ENCODE results near the gene EPSTI1. TPM values are rescaled to one million over a fixed set of nuclear protein-coding genes. Genes with fewer than 3 reads are reported as not detected.

Gene EPSTI1
- polyA plus RNA-seq, 1 of the 3 experiments (the other 2 are of a cell fraction) = 0.02 TPM

GRCh38 chr13:42875475-42876269 is 116.4 kb downstream of the EPSTI1 start:
- Histone ChIP-seq H4K20me1 (ENCODE audit: insufficient read depth) (no peaks in the 10 kb centered on the region), H3K4me2 (no peak overlapping the region), H3K4me3 (ENCODE audit: low read depth in 2 of 2, low read length in 1 of 2) (no peak overlapping the region), H3K4me1 (ENCODE audit: control insufficient read depth in 1 of 2, insufficient read depth in 2 of 2, low read depth in 1 of 2, low read length in 1 of 2) (no peaks in the 10 kb centered on the region; a peak in 1 of 4 replicates), H3K9me2 (no peaks in the 10 kb centered on the region), H2AFZ (ENCODE audit: low read depth) (no peak overlapping the region), H3K9ac (no peak overlapping the region), H3F3A (replicated peaks; ENCODE audit: insufficient read depth) (no peaks in the 10 kb centered on the region), H3K27ac (ENCODE audit: low read depth in 2 of 2, low read length in 1 of 2) (no peak overlapping the region), H3K36me3 (replicated peaks in 1 of 2; ENCODE audit: control insufficient read depth in 1 of 2, insufficient read depth in 2 of 2, low read length in 1 of 2) (no peaks in the 10 kb centered on the region), H3K79me2 (ENCODE audit: insufficient read depth) (no peaks in the 10 kb centered on the region), H3K27me3 (ENCODE audit: insufficient read depth) (no peaks in the 10 kb centered on the region), H3K9me3 (no peaks in the 10 kb centered on the region)
- peak; percentile 35 for DNase-seq
- 87% methylated on average over 12 of the region's 12 CpGs for WGBS (ENCODE audit: low lambda C conversion rate)
- POLR2A ChIA-PET = no interaction called here
- CTCF ChIA-PET = interaction anchor here (1.3 kb wide), 2 partner anchors 10 to 94 kb away, joined by 3 read pairs; no protein-coding TSS in a partner anchor
- no peak for TF ChIP-seq RCOR1 (IDR thresholded peaks at IDR 0.05; ENCODE audit: low read length)
- 0 out of 2 replicates have a peak, but pooled peaks have one; percentile 12 for TF ChIP-seq CTCF (IDR thresholded peaks at IDR 0.05)
- TF ChIP-seq RAD21 (IDR thresholded peaks at IDR 0.05; ENCODE audit: low read length) = peak; percentile 21; the same call in 1 of the 2 replicates

GRCh38 chr13:42874221-42874620 is 117.8 kb downstream of the EPSTI1 start:
- Histone ChIP-seq H3K36me3 (replicated peaks in 1 of 2; ENCODE audit: control insufficient read depth in 1 of 2, insufficient read depth in 2 of 2, low read length in 1 of 2) (no peaks in the 10 kb centered on the region), H3K27me3 (ENCODE audit: insufficient read depth) (no peaks in the 10 kb centered on the region), H3K9ac (no peak overlapping the region), H3K9me2 (no peaks in the 10 kb centered on the region), H3F3A (replicated peaks; ENCODE audit: insufficient read depth) (no peaks in the 10 kb centered on the region), H3K4me3 (ENCODE audit: low read depth in 2 of 2, low read length in 1 of 2) (no peak overlapping the region), H2AFZ (ENCODE audit: low read depth) (no peak overlapping the region), H3K27ac (ENCODE audit: low read depth in 2 of 2, low read length in 1 of 2) (no peak overlapping the region), H3K79me2 (ENCODE audit: insufficient read depth) (no peaks in the 10 kb centered on the region), H3K4me1 (ENCODE audit: control insufficient read depth in 1 of 2, insufficient read depth in 2 of 2, low read depth in 1 of 2, low read length in 1 of 2) (no peaks in the 10 kb centered on the region; a peak in 1 of 4 replicates), H3K4me2 (no peak overlapping the region), H3K9me3 (no peaks in the 10 kb centered on the region), H4K20me1 (ENCODE audit: insufficient read depth) (no peaks in the 10 kb centered on the region)
- no peak for TF ChIP-seq REST (IDR thresholded peaks at IDR 0.05; ENCODE audit: low read depth, low read length)
- no peak for TF ChIP-seq TCF12 (IDR thresholded peaks at IDR 0.05)
- no peak for TF ChIP-seq CTCF (IDR thresholded peaks at IDR 0.05)
- TF ChIP-seq GABPA (IDR thresholded peaks at IDR 0.05; ENCODE audit: low read depth) = no peak
- no peak for TF ChIP-seq ELF1 (IDR thresholded peaks at IDR 0.05)
- TF ChIP-seq SIN3A (IDR thresholded peaks at IDR 0.05; ENCODE audit: borderline replicate concordance, low read depth, low read length) = no peak
- TF ChIP-seq PBX3 (IDR thresholded peaks at IDR 0.05) = no peak
- TF ChIP-seq RXRA (IDR thresholded peaks at IDR 0.05; ENCODE audit: borderline replicate concordance, low read depth) = no peak
- no peak for TF ChIP-seq CHD2 (IDR thresholded peaks at IDR 0.05; ENCODE audit: low read length, partially characterized antibody)
- no peak for TF ChIP-seq FOSL2 (IDR thresholded peaks at IDR 0.05; ENCODE audit: borderline replicate concordance, low read depth)
- TF ChIP-seq NFIC (IDR thresholded peaks at IDR 0.05; ENCODE audit: borderline replicate concordance) = no peak
- no peak for TF ChIP-seq EP300 (IDR thresholded peaks at IDR 0.05; ENCODE audit: borderline replicate concordance in 1 of 2, low read depth in 1 of 2, low read length in 1 of 2)
- no peak for TF ChIP-seq FOXM1 (IDR thresholded peaks at IDR 0.05; ENCODE audit: low read depth)
- TF ChIP-seq GATA2 (CRISPR knock-in tag; IDR thresholded peaks at IDR 0.05) = no peak
- ChIA-PET POLR2A (no interaction called here), CTCF (interaction anchor here (1.3 kb wide), 1 partner anchor 96 kb away, joined by 3 read pairs; no protein-coding TSS in a partner anchor)
- no peak for DNase-seq
- 74% methylated on average over 2 of the region's 2 CpGs for WGBS (ENCODE audit: low lambda C conversion rate)
